NCI-H1436 treated with DMSO at 0.1 percent for 48 hours (cell line): ENCODE measurements around the gene GCSAM.

Experiments used
- DNase-seq: peaks from one replicate; lab custom pipeline; 2025; lab: John Stamatoyannopoulos, UW

The GCSAM gene

DNA sequence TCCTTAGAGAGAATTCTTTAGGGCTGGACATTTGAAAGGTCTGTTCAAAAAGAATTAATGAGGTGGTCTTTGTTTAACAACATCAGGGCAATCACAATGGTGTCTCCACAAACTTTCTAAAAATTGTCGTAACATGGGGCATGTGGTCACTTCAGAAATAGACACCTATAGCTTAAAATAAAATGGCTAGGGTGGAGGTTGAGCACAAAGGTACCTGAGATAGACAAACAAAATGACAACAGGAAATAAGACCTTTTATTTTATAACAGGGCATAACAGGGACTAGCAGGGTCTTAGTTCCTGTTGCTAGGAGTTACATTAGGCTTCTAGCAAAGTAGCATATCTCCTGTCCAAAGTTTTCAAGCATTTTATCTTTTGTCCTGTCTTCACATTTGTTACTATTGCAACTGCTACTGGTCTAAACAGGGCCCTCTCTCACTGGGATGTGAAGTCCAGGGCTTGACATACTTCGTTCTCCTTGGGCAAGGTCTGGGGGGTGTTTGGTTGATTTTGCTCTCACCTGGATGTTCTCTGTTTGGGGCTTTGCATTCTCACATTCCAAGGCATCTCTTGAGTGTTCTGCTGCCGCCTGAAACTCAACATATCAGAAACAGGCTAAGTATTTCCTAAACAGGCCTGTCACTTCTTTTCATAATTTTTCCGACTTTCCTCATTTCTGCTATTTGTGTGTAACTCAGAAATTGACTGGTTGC lies 3.0 kb downstream of the GCSAM start:
- DNase-seq, result no peak

DNA sequence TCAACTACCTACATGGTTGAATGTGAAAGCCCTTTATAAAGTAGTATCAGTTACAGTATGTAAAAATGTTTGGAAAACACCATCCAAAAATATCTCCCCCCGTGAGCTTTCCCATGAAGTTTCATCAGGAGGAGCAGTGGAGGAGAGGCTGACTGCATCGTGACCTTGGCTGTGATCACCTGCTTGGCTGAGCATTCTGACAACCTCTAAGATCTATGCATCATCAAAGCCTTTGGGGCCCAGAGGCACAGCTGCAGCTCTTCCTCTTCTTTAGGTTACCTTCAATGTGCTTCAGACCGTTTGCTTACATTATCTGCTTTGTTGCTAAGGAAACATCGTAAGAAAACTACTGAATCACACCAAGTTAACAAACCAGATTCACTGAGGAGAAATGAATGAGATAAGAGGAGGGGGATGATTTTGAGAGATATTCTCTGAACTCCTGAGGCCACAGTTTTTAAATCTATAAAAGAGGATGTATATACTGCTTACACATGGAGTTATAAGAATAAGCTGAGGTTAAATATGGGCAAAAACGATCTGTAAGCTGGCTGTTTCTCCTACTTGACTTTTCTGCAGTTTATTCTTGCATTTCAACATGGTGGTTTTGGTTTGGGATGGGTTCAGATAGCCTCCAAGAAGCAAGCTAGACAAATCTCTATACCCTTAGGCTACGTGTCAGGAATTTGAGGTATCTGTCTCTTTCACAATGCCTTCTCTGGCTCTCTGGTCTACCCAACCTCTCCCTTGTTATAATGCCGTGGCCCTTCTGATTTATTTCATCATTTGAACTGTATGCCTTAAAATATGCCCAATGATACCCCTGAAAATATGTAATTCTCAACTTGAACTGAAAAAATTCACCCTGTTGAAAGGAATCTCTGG lies 4.0 kb downstream of the GCSAM start:
- DNase-seq, result no peak

DNA sequence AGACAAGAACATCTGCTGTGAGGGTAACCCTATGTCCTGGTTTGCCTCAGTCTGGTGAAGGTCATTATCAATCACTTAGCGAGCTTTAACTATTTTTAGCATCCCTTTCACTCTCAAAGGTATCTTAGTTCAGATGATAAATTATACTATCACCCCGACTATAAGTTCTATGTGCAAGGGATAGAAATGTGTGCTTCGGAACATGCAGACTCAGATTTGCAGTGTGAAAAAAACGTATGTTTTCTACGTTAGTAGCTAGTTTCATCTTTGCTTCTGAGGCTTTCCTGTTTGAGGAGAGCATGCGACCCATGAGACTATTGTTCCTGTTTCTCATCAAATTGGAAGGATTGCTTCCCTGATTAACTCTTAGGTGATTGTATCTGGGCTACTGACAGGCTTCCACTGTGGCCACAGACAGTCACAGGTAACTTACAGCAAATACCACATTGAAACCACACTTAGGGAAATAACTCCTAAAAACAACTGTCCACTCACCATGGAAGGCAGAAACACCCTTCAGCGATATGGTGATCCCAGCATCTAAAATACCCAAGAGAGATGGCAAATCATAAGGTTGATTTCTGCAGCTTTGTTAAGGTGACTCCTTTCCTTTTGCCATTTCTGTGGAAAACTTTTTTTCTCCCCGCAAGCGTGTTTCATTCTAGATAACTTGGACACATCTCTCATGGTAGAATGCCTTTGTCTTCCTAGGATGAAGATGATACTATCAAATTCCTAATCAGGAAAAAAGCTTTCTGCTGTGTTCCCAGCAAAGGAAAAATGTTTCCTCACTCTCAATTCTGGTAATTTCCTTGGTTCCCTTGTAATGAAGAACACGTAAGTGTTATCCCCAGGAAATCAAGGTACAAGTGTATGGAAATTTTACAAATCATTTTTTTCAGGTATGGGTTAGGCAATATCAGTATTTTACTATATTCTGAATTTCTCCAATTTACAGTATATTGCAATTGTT lies 5.2 kb downstream of the GCSAM start:
- no peak for DNase-seq

DNA sequence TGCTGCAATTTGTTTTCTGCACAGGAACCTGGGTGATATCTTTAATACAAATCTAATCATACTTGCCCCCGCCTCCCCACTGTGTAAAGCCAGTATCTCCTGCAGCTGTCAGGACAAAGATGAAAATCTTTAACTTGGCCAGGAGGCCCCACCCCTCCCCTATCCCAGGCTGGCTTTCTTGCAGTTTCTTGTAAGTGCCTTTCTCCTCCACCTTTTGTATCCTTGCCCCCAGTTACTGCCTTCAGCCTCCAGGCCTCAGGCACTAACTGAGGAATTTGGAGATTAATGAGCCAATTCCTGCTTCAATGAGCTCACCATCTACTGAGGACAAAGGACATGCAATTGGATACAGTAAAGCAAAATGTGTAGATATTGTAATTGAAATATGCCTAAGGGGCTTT lies 6.5 kb downstream of the GCSAM start:
- no peak for DNase-seq

DNA sequence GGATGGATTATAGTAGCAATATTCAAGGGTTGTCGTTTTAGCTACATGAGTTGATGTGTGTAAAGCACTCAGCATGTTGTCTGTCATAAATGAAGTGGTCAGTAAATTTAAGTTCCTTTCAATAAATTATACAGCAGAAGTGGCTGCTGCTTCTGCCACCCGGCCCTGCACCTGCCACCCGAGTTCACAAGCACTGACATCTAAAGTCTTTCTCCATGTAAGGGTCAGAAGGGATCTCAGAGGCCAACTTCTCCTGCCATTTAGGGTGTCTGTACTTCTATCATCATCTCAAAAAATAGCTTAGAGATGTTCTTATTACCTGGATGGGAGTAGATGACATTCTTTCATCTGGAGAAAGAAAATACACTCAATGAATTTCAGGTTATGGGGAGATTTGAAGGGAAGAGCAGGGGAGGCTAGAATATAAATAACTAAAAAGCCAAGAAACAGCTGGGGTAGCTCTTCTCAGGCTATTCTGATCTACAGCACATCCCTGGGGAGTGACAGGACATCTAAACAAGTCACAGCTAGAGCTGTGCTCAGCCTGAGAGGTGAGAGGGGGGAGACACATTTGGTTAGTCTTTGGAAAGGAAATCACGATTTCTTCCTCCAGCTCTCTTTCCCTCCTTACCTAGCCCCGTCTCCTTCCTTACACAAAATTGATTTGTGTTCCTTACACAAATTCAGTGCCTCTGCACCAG lies 8.0 kb downstream of the GCSAM start:
- no peak for DNase-seq

DNA sequence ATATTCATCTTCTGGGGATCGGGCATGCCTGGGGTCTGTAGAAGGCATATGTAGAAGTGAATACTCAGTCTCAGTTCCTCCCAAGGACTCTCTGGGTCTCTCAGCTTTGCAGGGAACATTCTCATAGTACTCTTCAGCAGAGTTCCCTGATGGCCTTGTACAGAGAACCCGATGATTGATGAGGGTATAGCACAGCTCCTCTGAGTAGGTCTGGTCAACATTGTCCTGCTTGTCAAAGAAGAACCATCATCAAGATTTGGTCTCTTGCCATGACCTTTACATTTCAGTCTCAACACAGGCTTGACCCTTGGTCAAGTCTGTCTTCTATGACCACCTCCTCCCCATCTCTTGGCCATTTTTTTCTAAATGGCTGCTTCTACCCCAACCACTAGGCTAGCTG lies 9.5 kb downstream of the GCSAM start:
- no peak for DNase-seq

DNA sequence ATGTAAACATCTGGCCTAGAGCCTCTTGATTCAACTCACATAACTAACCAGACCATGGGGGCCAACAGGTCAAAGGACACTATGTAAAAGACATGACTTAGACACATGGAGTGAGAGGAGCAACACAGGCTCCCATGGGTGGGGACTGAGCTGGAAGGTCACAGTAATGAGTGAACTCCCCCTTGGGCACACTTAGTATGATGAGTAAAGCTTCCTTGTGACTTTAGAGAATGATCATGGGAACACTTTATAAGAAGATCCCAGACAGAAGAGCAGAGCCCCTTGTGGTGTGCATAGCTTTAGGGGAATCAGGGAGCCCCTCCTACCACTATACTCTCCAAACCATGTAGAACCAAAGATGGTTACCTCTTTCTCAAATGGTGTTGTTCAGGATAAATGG lies 10.2 kb downstream of the GCSAM start:
- DNase-seq, result no peak

DNA sequence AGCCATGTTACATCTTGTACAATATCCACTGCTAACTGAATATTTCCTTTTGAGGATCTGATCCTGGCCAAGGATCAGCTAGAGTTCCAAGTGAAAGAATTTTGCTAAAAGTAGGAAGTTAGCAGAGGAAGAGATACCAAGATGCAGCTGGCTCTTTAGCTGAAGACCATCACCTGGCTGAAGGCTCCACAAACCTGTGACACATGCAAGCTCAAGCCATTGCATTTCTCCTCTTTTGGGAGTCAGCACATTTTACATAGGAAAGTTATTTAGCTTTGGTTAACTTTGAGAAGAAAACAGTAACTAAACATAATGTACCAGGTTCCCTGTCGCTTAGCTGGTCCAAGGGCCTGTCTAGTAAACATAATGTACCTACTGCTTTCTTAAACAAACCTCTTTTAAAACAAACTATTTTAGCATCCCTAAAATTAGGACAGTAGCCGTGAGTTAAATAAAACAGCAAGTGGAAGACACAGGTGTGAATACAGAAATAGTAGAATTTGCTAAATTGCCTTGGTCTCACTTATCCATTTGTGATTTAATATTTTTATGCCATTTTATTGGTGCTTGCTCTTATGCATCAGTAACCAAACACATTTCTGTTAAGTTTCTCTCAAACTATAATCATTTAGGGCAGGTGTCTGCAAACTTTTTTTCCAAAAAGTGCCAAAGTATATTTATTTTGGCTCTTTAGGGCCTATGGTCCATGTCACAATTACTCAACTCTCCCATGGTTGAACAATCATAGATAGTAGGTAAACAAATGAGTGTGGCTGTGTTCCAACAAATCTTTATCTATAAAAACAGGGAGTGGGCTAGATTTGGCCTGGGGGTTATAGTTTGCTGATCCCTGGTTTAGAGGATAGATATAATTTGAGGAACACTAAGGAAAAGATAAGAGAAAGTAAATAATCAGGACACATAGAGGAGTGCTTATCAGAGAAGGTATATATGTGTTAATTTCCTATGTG lies 11.2 kb downstream of the GCSAM start:
- no peak for DNase-seq

DNA sequence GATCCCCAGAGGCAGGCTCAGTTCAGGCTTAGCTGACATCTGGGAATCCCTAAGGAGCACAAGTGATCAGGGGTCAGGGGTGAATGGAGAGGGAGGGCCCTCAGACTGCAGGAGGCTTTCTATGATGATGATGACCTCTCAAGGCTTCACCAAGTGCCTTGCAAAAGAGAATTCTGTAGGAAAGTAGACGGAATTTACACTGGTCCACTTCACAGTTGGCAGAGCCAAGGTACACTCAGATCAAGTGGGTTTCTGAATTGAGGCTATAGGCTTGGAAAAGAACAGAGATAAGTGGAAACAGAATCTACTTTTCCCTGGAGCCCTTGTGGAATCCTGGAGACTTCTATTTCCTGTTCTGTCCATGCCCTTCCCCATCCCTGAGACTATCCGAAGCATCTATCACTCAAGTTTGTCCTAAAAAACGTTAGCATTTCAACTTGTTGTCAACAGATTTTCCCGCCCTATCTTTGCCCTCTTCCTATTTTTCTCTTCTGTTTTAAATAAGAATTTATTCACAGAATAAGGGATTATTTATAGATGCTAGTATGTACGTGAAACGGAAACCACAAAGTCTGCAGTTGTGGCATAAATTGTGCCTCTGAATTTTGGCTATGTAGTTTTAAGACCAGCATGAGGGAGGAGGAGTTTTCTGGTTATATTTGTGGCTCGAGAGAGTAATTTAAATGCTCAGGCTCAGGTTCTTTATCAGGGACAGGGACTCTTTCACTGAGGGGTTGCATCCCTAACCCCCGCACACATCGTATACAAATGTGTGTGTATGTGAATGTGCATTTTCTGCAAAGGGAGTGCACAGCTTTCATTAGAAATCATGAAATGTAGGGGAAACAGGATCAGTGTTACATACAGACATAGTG lies 12.8 kb downstream of the GCSAM start:
- no peak for DNase-seq

DNA sequence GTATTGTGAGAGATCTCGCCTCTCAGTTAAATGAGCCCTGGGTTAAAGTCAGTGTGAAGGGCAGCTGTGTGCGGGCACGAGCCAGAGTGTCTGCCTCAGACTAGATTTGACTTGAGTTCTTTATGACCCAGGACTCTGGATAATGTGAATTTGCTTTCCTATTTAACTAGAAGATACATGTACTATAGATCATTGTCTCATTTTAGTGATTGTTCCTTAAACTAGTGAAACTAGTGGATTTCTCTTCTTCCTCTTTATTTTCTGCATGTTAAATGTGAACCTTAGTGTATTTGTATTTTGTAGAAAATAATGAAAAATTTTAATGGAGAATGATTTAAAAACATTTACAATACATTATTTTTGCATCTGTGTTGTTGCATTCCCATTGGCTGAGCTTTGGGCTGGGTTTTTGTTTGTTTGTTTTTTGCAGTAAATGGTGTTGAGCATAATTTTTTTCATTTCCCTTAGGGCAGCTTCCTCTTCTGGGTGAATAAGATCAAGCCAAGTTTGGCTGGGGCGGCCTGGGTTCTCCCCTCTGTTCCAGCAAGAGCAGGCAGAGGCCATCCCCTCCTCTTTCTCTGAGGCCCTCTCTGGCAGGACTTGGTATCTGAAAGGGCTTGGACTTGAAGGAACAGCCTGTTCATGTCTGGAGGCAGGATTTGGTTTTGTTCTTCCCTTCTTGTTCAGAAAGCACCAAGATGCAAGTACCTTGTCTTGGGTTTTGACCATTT lies 15.0 kb downstream of the GCSAM start:
- DNase-seq, result no peak

DNA sequence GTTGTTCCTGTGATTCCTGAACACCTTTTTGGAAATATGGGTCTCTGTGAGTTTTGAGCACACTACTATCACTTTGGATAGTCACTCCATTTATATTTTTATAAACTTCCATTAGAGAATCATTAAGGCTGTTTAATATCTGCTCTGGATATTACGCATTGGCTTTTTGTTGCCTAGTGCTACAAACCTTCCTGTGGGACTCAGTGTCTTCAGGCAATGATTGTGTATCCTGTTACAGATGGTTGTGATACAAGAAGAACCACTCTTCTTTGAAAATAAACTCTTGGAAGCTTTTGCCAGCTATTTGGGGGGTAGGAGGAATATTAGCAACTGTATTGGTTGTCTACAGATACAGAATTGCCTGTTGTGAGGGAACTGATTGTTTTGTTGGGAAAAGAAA lies 15.6 kb downstream of the GCSAM start:
- DNase-seq, result no peak

DNA sequence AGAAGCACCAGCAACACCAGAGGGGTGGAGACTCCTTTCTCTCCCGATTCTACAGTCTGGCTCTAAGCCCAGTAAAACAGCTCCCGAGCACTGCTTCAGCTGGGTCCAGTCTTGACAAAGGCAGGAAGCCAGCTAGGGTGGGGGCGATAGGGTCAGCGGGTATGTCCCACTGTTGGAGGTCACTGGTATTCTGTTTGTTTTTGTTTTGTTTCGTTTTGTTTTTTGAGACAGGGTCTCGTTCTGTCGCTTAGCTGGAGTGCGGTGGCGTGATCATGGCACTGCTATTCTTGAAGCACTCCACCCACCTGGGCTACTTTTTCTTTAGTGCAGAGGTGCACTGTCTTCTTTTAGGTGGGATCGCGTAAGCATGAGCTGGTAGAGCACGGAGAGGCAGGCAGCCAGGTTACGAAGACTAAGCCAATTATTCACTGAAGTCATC lies 16.3 kb downstream of the GCSAM start:
- no peak for DNase-seq

DNA sequence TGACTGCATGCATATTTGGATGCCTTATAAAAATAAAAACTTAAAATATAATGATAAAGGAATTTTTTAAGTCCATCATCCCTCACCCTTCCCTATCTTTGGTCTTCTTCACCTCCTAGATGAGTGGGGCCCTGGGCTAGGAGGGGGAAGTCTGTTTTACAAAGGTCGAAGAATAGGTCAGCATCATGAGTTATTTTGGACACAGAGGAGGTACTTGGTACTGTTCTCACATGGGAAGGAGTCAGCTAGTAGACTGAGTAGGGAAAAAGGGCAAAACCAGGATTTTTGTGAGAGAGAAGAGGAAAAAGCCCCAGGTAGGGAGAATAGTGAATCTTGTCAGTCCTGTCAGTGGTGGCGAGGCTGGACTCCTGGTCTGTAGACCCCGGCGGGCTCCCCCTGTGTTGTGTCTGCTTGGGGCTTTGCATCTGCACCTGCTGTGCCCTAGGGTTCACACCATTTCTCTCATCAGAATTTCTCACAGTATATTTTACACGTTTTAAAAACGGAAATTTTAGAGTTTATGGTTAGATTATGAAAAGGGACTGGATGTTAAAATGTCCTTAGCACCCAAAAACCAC lies 17.2 kb downstream of the GCSAM start:
- DNase-seq, result no peak

DNA sequence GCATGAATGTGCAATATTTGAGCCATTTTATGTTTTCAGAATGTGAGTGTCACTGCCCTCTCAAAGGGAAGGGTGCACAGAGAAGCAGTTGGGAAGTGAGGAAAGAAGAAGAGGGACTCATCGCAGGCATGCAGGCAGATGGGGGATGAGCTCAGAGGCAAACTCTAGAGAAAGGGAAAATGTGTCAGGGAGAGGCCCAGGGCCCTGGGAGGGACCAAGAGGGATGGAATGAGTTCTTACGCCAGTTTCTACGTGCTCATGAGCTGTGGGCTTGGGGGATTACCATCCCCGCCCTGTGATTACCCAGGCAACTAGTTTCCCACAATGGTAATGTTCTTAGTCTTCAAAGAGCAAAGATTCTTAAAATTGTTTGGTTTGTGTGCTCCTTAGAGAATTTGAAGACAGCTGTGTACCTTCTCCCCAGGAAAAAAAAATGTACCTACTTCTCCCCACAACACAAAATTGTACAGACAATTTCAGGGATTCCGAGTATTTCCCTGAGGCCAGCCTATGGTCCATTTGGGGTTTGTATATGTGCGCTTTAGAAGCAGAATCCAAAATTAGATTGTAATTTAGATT lies 17.8 kb downstream of the GCSAM start:
- DNase-seq, result no peak

DNA sequence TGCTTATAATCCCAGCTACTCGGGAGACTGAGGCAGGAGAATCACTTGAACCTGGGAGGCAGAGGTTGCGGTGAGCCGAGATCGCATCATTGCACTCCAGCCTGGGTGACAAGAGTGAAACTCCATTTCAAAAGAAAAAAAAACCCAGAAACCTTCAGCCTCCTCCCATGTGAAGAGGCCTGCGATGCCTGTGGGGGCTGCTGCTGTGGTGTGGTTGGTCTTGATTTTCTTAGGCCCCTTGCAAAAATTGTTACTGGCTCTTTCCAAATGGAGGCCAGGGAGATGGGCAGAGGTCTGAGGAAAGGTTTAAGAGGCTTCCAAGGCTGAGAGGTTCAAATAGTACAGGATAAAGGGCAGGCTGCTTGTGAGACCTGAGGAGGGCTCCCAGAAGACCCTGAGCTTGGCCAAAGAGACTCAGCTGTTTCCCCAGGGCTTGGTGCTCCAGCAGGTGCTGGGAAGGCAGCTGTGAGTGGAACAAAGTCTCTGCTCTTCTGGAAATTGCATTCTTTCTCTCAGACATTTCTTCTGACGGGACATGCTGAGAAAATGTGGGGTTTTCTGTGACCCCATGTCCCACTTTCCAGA lies 18.4 kb downstream of the GCSAM start:
- DNase-seq, result no peak

DNA sequence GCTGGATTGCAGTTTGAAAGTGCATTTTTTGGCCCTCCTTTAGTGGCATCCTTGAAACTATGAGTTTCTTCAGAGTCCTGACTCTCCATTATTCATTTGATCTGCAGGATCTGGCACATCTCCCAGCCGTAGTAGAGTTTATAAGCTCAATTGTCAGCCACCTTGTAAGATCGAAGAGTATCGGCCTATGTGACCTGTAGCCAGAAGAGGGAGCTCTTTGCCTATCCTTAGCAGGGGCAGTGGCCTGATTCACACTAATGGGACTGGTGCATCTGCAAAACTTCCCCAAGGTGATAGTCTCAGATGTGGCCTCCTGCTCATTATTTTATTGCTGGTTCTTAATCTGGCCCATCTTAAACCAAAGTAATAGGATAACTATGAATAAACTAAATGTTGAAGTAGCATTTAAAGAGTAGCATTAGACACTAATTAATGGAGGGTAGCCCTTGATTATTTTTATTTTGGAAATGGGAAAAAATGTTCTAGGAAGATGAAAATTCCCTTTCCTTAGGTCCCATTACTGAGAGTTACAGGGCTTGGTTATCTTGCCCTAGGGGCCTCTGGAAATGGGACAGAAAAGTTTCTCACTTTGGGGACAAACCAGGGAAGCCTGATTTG lies 21.2 kb downstream of the GCSAM start:
- DNase-seq, result peak; percentile 38

DNA sequence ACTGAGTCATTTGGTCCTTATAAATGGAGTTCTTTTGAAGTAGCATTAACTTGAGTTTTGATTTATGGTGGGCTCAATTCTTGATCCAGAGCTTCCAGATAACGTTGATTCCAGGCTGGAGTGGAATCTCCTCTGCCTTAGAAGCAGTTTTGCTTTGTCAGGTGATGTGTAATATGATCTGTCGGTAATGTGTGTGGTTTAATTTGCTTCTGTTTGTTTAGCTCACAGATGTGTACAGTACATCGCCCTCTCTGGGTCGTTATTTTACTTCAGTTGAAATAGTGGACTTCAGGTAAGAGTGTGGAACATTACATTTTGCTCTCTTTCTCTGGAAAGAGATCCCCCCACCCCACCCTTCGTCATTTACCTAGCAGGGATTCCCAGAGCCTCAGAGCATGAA lies 23.7 kb downstream of the GCSAM start:
- peak; percentile 74 for DNase-seq
